LNCAP (cell line): ENCODE measurements around the gene SSPN.

Source experiments
- CTCF ChIP-seq: fragments of 450-650 bp; IDR thresholded peaks from 2 replicates; pipeline ENCODE4 v1.5.1; 2017; ENCODE audit warnings: mild to moderate bottlenecking

The SSPN gene

GRCh38 chr12:26231921-26232320 lies 36.5 kb downstream of the SSPN start:
- no peak for TF ChIP-seq CTCF

- no peak for TF ChIP-seq CTCF
These were observed 38.3 kb downstream of the SSPN start for GRCh38 chr12:26233631-26234030.

- TF ChIP-seq CTCF = no peak
These were observed 43.2 kb downstream of the SSPN start for GRCh38 chr12:26238341-26239121.

GRCh38 chr12:26239122-26239851 lies 43.9 kb downstream of the SSPN start:
- TF ChIP-seq CTCF = no peak

- TF ChIP-seq CTCF = no peak
These were observed 44.8 kb downstream of the SSPN start for GRCh38 chr12:26239852-26240815.

GRCh38 chr12:26241080-26241479 lies 45.7 kb downstream of the SSPN start:
- TF ChIP-seq CTCF = no peak

GRCh38 chr12:26242683-26243082 lies 47.3 kb downstream of the SSPN start:
- TF ChIP-seq CTCF = no peak
